Measurements from ENCODE around the gene WDR5.

Gene WDR5

DNA sequence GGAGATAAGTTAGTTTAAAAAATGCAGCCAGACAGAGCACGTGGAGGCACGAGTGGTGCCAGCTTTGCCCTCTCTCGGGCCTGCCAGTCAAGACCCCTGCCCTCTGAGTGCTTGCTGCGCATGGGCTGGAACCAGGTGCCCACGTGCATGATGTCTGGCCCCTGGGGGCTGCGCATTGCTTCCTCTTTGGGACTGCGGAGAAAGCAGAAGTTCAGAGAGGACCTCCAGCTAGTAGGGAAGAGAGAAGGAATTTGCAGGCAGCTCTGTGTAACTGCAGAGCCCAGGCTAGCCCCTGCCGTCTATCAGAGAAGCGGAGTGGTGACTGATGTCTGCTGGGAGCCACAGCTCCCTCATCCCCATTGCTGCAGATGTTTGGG is 38.2 kb downstream of the WDR5 start:
- no peak for DNase-seq (ENCODE audit: low spot score)

DNA sequence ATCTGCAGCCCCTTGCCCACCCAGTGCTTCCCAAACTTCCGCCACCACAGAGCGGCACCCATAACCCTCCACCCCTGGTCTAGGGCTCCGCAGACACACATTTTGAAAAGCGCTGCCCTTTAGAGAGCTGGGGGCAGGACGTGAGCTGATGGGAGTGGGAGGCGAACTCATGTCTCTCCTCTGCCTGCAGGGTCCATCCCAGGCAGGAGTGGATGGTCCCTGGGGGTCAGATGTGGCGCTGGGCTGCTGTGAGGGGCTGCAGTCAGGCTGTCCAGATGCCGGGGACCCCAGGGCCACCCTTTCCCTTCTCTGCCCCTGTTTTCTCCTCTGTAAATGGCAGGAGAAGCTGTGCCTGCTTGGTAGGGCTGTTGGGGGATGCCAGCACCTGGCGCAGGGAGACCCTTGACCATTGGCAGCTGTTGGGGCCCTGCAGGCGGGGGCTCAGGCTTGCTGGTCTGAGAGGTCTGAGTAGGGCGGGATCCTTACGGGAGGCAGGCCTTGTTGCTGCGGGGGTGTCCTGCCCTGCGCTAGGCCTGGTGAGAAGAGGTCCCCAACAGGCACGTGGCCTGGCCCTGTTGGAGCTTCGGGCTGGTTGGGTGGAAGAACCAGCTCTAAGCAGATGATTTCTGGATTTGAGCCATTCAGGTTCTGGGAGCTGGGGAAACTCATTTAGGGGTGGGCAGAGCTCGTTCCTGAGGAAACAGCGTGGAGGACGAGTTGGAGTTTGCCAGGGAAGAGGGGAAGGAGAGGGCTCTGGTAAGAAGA is 38.8 kb downstream of the WDR5 start:
- DNase-seq (ENCODE audit: low spot score): no peak

DNA sequence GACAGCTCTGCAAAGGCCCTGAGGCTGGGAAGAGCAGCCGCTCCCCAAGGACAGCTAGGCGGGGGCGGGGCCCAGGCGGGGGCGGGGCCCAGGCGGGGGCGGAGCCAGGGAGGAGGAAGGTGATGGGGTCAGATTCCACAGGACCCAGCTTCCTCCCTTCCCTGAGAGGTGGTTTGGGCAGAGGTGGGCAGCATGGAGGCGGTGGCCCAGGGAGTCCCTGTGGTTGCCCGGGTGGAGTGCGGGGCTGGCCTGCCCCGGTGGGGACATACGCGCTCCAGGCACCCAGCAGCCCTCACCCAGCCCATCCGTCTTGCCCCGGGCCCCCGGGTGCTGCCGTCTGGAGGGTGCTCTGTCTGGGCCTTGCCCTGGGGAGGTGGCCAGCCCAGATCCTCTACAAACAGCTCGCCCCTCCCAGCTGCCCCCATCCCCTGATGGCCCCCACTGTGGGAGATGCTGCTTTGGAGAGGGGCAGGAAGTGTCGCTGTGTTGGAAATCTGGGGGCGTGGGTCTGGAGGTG is 39.5 kb downstream of the WDR5 start:
- peak; percentile 43 for DNase-seq (ENCODE audit: low spot score)

DNA sequence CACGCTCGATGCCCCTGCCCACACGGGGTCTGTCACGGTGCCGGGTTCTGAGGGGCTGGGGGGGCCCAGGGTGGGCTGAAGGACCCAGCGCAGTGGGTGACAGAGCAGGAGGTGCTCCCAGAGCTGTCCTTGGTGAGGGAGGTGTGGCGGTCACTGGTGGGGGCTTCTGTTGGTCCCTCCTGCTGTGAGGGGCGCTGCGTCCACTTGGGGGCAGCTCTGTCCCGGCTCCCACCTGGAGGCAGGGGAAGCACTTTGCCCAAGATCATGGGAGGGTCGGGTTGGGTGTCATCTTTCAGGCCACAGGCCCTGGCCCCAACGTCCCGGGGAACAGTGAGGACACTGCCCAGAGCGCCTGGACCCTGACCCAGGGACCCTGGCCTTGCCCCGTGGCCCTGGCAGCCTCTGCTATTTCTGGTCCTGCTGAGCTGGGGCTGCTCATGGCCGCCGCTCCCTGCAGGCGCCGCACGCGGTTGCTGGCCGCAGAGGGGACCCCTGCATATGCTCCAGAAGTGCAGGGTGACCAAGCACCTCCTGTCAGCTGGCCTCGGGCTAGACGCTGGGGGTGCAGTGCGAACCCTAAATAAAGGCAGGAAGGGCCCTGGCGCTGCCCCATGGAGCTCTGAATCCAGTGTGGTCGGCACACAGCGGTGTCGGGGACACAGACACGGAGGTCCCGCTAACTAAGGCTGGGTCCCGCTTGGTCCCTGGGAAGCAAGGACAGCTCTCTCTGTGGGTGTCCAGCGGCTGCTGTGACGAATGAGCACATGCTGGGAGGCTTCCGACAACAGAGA is 40.1 kb downstream of the WDR5 start:
- no peak for DNase-seq (ENCODE audit: low spot score)

DNA sequence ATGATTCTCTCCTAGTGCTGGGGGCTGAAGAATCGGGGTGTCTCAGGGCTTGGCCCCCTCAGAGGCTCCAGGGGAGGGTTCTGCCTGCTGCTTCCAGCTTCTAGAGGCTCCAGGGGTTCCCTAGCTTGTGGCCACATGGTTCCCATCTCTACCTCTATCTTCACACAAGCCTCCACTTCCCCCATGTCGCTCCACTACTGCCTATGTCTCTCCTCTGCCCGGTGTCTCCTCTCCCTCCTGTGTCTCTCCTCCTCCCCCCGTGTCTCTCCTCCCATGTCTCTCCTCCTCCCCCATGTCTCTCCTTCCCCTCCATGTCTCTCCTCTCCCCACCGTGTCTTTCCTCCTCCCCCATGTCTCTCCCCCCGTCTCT is 40.7 kb downstream of the WDR5 start:
- DNase-seq (ENCODE audit: low spot score): no peak

DNA sequence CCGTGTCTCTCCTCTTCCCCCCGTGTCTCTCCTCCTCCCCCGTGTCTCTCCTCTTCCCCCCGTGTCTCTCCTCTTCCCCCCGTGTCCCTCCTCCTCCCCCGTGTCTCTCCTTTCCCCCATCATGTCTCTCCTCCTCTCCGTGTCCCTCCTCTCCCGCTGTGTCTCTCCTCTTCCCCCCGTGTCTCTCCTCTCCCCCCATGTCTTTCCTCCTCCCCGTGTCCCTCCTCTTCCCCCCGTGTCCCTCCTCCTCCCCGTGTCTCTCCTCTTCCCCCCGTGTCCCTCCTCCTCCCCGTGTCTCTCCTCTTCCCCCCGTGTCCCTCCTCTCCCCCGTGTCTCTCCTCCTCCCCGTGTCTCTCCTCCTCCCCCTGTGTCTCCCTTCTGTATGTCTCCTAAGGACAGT is 41.3 kb downstream of the WDR5 start:
- no peak for DNase-seq (ENCODE audit: low spot score)

DNA sequence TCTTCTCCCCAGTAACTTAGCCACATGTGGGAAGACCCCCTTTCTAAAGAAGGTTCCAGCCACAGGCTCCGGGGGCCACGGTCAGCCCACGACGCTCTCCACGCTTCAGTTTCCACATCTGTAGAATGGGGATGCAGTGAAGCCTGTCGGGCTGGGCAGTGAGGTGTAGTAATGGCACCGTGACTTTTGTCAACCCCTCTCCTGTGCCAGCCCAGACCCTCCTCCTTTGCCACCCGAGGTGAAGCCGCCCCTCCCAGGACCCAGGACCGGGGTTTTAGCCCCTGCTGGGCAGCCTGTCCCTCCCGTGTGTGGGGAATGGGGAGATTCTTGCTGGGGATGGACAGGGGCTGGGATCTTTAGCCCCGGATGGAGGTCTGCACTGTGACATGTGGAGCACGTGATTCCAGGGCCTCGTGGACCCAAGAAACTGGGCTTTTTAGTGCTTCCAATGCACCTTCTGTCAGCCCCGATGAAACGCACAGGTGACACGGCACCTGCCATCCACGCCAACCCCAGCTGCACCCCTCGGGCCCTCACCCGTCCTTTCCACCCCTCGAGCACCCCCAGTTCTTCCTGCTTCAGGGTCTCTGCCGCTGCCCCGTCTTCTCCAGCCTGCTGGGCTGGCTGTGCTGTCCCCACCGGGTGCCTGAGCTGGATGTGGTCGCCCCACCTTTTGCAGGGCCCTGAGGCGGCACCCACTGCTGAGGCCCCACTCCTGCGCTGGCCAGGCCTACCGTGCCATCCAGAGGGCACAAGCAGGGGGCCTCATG is 41.9 kb downstream of the WDR5 start:
- DNase-seq (ENCODE audit: low spot score): no peak

DNA sequence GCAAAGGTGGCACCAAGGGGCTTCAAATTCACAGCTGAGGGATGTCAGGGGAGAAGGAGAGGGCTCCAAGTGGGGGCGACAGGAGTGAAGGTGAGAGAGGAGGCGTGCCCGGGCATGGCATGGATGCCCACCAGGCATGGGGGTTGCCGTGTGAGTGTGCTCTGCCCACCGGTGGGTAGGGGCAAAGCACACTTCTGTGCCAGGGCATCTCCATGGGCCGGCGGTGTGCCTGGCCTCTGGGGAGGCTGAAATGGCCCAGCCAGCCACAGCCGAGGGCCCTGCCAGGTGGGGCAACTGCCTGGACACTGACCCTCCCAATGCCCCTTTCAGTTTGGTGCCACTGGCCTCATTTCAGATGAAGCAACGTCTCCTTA is 42.5 kb downstream of the WDR5 start:
- DNase-seq (ENCODE audit: low spot score): no peak

DNA sequence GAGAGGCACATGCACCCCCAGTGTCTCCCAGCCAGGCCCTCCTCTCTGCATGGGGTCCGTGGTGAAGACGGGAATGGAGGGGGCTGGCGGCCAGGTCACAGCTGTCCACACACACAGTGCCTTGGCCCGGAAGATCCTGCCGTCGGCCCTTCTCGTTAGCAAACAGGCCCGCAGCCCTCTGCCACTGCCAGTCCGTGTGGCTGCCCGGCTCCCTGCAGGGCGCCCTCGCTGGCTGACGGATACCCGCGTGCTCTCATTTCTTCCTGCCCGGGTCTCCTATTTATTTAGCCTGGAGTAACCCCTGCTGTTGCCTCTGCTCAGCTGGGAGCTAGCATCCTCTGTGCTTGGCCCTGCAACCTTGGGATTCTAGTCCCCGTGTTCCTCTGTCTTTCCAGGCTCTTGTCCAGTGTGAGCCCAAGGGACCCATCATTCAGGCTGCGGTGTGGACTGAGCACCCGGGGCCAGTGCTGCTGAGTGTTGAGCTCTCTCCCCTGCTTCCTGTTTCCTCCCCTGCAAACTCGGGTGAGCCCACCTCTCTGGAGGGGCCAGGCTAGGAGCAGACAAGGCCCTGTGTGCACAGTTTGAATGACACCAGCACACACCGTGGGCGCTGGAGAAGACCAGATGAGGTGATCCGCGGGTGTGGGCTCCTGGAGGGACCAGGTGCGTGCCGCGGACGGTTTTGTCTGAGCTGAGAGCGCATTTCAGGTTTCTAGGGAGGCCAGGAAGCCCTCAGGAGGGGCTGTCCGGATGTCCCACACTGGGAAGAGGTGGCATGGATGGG is 43.1 kb downstream of the WDR5 start:
- no peak for DNase-seq (ENCODE audit: low spot score)

DNA sequence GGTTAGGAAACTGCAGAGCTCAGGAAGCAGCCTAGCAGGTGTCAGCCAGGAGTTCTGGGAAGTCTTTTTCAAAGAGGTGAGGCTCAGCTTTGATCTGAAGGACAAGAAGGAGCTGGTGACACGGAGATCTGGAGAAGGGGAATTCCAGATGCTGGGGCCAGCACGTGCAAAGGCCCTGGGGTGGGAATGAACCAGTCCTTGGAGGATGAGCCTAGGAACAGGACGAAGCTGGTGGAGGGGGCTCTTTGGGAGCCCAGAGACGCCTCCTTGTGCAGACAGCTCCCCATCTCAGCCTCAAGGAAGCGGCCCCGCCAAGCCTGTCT is 43.7 kb downstream of the WDR5 start:
- no peak for DNase-seq (ENCODE audit: low spot score)

DNA sequence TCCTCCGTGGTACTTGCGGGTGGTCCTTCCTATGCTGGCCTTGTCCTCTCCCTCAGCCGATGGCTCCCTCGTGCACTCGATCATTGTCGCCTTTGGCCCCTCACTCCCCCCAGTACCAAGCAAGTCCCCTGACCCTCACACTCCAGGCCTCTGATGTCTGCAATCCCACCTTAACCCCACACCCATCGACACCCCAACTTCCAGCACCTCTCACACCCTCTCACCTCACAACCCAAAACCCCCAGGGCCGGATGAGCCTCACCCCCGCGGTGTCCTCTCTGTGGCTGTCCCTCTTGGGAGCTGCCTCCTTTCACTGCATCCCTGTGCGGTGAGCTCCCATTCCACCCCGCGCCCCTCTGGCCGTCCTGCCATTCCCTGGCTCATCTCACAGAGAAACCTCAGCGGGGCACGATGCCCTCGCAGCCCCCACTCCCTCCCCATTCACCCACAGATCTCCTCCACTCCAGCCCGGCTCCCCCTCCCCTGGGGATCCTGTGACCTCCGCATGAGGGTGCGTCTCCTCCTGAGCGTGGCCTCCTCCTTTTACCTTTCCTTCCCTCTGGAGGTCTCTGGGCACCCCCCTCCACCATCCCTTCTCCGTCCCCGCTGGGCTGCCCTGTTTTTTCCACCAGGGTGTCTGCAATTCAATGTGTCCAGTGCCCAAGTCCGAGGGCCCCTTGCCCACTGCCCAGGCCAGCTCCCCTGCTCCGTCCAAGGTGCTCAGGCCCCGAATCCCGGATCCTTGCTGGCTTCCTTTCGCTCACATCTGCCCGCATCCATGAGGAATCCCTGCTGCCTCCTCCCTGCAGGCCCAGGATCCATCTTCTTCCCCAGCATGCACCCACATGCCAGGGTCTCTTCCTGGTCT is 44.3 kb downstream of the WDR5 start:
- DNase-seq (ENCODE audit: low spot score): no peak

DNA sequence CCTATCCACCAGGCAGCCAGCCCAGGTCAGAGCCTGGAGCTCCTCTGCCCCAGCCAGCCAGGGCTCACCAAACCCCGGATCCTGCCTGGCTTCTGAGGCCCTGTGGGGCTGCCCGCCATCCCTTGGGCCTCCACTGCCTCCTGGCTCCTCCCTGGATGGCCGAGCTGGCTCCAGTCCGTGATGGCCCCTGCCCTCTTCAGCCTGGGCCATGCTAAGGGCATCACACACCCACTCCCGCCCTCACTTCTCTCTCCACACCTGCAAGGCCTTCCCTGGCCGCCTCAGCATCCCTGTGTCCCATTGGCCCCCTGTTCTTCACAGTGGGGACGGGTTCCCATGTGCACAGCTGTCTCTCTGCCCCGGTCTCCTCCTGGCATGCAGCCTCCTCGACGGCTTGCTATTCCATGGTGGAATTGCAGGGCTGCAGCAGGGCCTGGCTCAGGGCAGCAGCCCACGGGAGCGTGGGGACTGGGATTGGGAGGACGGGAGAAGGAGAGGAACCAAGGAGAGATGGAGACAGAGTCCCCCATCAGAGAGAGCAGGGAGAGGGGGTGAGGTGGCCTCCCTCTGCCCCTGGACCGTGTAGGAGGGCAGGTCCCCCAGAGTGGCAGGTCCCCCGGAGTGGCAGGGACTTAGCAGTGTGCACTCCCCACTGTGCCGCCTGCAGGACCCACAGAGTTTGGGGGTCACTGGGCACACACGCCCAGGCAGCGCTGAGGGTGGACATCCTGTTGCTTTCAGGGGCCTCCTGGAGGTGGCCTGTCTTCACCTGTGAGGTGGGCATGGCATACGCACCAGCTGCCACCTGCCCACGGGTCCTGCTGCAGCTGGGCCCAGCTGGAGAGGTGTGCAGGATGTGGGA is 45.1 kb downstream of the WDR5 start:
- DNase-seq (ENCODE audit: low spot score): no peak

DNA sequence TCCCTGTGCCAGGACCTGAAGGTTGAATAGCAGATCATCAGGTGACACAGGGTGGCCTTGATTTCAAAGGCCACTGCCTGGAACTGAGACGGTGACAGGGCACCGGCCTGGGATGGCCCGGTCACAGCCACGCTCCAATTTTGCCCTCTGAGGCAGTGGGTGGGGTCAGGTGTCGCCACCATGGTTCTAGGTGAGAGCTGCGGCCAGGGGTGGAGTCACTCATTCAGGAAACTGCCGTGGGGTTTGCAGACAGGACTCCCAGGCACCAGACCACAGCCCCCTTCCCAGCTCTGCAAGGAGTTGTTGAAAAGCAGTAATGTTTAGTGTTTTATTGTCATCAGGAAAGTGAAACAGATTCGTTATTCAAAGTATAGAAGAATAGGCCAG is 45.8 kb downstream of the WDR5 start:
- DNase-seq (ENCODE audit: low spot score): no peak

DNA sequence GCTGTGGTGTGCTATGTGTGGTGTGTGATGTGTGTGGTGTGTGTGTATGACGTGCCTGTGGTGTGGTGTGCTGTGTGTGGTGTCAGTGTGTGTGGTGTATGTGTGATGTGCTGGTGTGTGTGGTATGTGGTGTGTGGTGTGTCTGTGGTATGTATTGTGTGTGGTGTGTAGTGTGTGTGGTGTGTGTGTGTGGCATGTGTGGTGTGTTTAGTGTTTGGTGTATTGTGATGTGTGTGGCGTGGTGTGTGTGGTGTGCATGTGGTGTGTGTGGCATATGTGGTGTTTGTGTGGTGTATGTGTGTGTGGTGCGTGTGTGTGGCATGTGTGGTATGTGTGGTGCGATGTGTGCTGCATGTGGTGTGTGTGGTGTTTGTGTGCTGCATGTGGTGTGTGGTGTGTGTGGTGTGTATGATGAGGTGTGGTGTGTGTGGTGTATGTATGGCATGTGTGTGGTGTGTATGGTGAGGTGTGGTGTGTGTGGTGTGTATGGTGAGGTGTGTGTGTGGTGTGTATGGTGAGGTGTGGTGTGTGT is 46.7 kb downstream of the WDR5 start:
- no peak for DNase-seq (ENCODE audit: low spot score)

DNA sequence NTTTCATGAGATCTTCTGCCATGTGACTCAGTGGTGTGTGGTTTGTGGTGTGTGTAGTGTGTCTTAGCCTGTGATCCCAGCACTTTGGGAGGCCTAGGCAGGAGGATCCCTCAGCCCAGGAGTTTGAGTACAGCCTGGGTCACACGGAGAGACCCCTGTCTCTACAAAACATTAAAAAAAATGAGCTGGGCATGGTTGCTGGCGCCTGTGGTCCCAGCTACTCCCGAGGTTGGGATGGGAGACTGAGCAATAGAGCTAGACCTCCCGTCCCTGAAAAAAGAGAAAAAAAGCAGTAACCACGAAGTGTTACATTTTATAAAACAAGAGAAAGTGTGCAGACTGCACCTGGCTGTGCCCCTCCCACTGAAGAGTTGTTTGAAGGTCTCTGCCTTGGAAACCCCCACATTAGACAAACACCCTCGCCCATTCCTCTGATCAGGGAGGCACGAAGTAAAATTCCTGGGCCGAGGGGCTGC is 49.7 kb downstream of the WDR5 start:
- DNase-seq (ENCODE audit: low spot score): no peak

DNA sequence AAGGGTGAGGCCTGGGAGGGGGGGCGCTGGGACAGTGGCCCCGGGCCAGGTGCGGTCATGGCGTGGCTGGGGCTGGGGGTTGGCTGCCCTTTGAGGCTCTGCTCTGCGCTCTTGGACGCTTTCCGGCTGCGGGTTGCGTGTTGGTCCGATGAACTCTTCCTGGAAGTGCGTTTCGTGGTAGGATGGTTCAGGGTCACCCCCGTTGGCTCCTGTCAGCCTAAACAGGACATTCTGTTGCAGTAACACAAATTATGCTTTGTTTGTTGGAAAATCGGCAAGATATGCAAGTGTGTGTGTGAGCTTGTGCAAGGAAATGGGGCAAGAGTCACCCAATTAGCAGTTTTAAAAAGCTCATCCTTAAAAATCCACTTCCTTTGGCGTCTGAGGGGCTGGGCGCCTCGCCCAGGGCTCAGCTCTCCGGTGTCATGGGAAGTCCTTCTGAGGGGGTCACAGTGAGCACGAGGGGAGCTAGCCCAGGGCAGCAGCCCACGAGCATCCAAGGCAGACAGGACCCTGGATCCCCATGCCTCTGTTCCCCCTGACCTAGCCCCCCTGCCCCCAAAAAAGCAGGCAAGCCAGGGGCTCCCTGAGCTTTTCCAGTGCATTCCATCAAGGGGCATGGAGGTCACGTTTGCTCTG is 50.7 kb downstream of the WDR5 start:
- DNase-seq (ENCODE audit: low spot score): no peak

DNA sequence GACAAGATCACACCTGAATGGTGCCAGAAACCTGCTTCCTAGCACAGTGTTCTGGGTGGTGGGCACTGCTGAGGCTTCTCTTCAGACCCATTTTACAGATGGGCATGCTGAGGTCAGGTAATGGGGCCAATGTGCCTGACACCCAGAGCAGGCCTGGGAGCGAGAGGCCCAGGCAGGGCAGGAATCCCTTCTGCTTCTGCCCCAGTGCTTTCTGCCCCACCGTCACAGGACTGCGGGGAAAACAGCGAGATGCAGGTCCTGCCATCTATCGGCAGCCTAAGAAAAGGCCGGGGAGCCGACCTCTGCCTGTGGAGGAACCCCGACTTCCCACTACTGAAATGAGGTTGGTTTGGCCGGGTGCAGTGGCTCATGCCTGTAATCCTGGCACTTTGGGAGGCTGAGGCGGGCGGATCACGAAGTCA is 51.2 kb downstream of the WDR5 start:
- DNase-seq (ENCODE audit: low spot score): no peak

DNA sequence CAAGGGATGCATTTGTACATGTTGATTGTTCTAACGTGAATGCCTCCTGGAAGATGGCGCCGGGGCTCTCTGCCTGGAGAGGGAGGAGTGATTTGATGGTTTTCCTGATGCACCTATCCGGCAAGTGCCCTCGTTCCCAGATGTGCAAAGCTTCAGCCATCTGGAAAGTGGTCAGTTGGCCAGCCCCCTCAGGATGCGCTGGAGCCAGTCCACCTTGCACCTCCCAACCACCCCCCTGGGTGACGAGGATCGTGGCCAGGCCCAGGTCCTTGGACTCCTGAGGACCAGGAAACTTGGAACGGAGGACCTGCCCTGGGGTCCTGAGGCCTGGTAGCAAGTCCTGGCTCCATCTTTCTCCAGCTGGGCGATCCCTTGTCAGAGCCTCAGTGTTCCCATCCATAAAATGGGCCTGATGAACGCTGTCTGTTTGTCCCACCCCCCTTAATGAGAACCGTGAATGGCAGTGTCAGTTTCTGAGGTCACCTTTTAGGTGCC is 52.1 kb downstream of the WDR5 start:
- DNase-seq (ENCODE audit: low spot score): no peak

Measured in SW480 (cell line).